RWPE2 (cell line): Measurements from ENCODE around the gene DNAJC12.
"Not testable (repeated sequence)": the region's sequence is repeated elsewhere in the genome, so short reads cannot be mapped to it uniquely, and the experiment has no call there.

Experiments used
- ATAC-seq: fragments of 200-7000 bp; cut with Tn5 transposase; 3 replicates; pipeline ENCODE4 v1.9.1; 2021; ENCODE audit warnings: low read depth
- DNase-seq: peaks from one replicate; pipeline ENCODE4 v3.0.0-alpha.2; 2020; ENCODE audit warnings: low spot score
- H3K27ac ChIP-seq: fragments of 450-650 bp; 2 replicates; pipeline ENCODE4 v1.5.1; 2017; ENCODE audit warnings: mild to moderate bottlenecking; ENCODE audit not compliant: poor library complexity, severe bottlenecking
- H3K27me3 ChIP-seq: fragments of 250-450 bp; sonication (Bioruptor Pico); 2 replicates; pipeline ENCODE4 v1.5.1; 2021; ENCODE audit warnings: mild to moderate bottlenecking, moderate library complexity; ENCODE audit not compliant: insufficient read depth, poor library complexity, severe bottlenecking
- H3K36me3 ChIP-seq: fragments of 250-450 bp; sonication (Bioruptor Pico); 2 replicates; pipeline ENCODE4 v1.5.1; 2020; ENCODE audit warnings: low read depth, mild to moderate bottlenecking, moderate library complexity
- H3K4me1 ChIP-seq: fragments of 250-450 bp; sonication (Bioruptor Pico); 2 replicates; pipeline ENCODE4 v1.5.1; 2021; ENCODE audit warnings: mild to moderate bottlenecking, moderate library complexity; ENCODE audit not compliant: insufficient read depth, poor library complexity, severe bottlenecking
- H3K4me3 ChIP-seq: fragments of 250-450 bp; sonication (Bioruptor Pico); 2 replicates; pipeline ENCODE4 v1.5.1; 2021; ENCODE audit warnings: mild to moderate bottlenecking, moderate library complexity; ENCODE audit not compliant: severe bottlenecking
- H3K9me3 ChIP-seq: fragments of 250-450 bp; sonication (Bioruptor Pico); 2 replicates; pipeline ENCODE4 v1.5.1; 2021; ENCODE audit warnings: mild to moderate bottlenecking, moderate library complexity; ENCODE audit not compliant: severe bottlenecking
- CTCF ChIP-seq: fragments of 450-650 bp; IDR thresholded peaks from one replicate; pipeline ENCODE4 v1.5.1; 2017; ENCODE audit warnings: mild to moderate bottlenecking, moderate library complexity; ENCODE audit not compliant: poor library complexity, severe bottlenecking

DNAJC12 gene

DNA sequence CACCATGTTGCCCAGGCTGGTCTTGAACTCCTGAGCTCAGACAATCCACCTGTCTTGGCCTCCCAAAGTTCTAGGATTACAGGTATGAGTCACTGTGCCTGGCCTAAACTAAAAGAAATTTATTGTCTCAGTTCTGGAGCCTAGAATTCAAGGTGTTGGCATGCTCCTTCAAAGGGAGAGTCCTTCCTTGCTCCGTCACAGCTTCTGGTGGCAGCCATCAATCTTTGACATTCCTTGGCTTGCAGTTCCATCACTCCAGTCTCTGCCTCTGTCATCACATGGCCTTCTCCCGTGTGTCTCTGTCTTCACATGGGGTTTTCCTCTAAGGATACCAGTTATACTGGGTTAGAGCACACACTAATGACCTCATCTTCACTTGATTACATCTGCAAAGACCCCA is 55.5 kb downstream of the DNAJC12 start:
- no peak for DNase-seq
- no peaks in the 10 kb centered on the region for H3K9me3 ChIP-seq
- H3K27me3 ChIP-seq: no peaks in the 10 kb centered on the region
- no peaks in the 10 kb centered on the region for H3K4me1 ChIP-seq
- no peak for ATAC-seq
- no peak overlapping the region for H3K27ac ChIP-seq
- no peaks in the 10 kb centered on the region for H3K36me3 ChIP-seq
- no peak for TF ChIP-seq CTCF
- no peak overlapping the region for H3K4me3 ChIP-seq

DNA sequence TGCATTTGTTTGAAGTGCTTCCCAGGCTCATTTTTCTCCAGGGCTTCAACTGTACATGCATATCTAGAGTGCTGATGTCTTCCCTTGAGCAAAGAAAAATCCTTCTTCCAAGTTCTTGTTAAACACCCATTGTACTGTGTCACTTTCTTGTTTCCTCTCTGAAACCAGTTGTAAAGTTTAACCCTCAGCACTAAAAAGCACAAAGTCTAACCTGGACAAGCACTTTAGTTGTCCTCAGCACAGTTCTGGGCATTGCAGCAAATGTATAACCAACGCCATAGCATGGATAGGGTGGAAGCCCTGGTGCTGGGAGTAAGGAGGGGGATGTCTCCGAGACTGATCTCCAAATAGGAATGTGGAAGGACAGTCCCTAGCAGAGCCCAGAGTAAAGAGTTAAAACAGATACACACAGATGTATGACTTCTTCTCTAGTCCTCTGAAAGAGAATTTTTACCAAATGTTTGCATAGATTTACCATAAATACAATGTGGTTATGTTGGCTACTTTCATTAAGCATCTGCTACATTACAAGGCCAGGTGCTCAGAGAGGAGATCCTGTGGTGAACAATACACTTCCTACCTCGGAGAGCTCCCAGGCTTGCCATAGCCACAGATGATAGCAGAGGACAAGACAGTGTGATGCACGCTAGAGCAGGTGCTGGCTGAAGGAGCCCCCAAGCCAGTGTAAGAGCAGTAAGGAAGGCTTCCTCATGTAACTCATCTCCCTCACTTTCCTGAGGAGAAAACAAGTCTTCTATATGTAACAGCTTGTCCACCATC is 57.0 kb downstream of the DNAJC12 start:
- no peak overlapping the region for H3K4me3 ChIP-seq
- peak; percentile 35; the same call in 1 of the 3 replicates for ATAC-seq
- DNase-seq: no peak

GRCh38 chr10:67780204-67780621 is 57.8 kb downstream of the DNAJC12 start:
- H3K36me3 ChIP-seq, ATAC-seq, H3K4me1 ChIP-seq, H3K9me3 ChIP-seq, H3K27ac ChIP-seq, H3K4me3 ChIP-seq, DNase-seq, H3K27me3 ChIP-seq: not testable (repeated sequence)
- TF ChIP-seq CTCF: peak; percentile 64

More for the DNA sequence above, 57.0 kb downstream of the DNAJC12 start:
- Histone ChIP-seq H3K9me3 (no peaks in the 10 kb centered on the region), H3K4me1 (no peaks in the 10 kb centered on the region), H3K27me3 (no peaks in the 10 kb centered on the region), H3K36me3 (no peaks in the 10 kb centered on the region), H3K27ac (no peak overlapping the region)
- no peak for TF ChIP-seq CTCF

- ATAC-seq (peak; percentile 61; the same call in 1 of the 3 replicates), DNase-seq (no peak)
- no peak overlapping the region for H3K27ac ChIP-seq
- no peaks in the 10 kb centered on the region for H3K27me3 ChIP-seq
- no peak overlapping the region for H3K4me3 ChIP-seq
- no peaks in the 10 kb centered on the region for H3K4me1 ChIP-seq
- no peaks in the 10 kb centered on the region for H3K9me3 ChIP-seq
- peak; percentile 90 for TF ChIP-seq CTCF
- no peaks in the 10 kb centered on the region for H3K36me3 ChIP-seq
Measured at GRCh38 chr10:67779465-67780203, 58.4 kb downstream of the DNAJC12 start.
